ENCODE measurements around the gene BDKRB2.

The BDKRB2 gene

DNA sequence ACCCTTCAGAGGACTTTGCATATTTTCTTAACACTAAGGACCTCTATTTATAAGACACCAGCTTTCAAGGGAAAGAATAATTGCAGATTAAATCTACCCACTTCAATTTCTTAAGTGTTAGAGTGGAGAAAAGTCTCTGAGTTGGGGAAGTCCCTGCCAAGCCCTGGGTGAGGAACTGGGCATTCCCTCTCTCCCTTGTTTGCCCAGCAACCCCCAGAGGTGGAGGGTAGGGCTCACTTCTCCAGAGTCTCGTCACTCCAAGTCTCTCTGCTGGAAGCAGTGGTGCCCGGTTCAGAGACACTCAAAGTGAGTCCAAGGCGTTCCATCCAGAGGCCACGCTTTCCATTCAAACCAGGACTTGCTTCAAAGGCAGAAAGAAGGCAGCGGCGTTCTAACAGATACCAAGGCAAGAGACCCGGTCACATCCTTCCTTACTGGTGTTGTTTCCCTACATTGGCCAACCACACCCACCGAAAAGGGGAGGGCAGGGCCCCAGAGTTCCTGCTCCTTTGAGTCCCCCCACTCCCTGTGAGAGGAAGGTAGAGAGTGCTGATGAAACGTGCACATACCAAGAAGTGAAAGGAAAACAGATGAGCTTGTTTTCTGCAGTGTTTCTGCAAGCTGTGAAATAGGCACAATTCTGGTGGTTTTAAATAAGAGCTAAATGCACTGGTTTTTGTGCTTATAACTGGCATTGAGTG, 6.1 kb upstream of the BDKRB2 start:
- no peak for DNase-seq (ENCODE audit: low spot score)

DNA sequence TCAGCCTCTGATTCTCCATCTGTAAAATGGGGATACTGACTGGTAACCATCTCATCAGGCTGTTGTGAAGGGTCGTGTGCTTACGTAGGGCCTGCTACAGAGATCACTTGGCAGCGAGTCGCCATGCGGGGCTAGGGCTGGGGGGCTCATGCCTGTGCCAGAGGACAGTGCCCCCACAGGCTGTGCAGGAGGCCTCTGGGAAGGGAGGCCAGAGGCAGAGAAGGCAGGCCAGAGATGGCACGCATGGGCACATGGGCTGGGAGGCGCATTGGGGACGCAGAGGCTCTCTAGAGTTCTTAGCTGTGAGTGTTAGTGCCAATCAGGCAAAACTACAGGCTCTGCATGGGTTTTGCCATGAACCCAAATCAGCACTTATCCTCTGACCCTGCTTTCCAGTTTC, 3.5 kb upstream of the BDKRB2 start:
- DNase-seq (ENCODE audit: low spot score) = no peak

DNA sequence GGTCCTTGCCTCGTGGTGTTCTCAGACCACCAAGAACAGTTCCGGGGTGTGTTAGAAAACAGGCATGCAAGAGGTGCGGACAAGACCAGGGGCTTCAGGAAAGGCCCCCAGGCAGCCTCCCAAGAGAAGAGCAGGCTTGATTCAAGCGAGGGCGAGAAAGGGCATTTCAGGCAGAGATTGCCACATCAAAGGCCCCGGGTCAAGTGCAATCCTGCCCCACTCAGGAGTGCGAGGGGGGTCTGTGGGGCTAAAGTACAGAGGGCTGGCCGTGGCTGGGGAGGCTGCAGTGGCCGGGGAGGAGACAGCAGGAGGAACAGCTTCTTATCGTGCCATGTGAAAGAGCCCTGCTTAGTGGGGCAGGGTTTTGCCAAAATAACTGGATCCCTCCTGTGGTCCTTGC, 2.7 kb upstream of the BDKRB2 start:
- no peak for DNase-seq (ENCODE audit: low spot score)

DNA sequence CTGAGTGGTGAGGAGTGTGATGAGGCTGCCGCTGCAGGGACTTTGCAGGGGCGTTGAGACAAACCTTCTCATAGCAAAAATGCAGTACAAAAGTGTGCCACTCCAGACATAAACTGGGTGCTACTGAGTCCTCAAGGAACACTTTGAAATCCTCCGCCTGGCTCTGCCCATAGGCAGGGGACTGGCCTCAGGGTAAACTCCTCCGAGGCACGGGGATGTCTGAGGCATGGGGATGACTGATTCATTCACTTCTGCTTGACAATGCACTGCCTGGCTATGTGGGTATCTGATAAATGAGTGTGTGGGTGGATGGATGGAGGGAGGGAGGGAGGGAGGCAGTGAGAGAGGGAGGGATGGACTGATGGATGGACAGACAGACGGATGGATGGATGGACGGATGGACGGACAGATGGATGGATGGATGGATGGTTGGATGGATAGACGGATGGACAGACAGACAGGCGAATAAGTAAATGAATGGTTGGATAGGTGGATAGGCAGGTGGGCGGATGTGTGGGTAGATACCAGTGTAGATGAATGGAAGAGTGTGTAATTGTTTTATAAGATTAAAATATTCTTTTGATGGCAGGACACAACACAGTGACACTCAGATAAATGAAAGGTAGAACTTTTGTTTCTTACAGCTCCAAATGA, 2.1 kb upstream of the BDKRB2 start:
- DNase-seq (ENCODE audit: low spot score) = no peak

DNA sequence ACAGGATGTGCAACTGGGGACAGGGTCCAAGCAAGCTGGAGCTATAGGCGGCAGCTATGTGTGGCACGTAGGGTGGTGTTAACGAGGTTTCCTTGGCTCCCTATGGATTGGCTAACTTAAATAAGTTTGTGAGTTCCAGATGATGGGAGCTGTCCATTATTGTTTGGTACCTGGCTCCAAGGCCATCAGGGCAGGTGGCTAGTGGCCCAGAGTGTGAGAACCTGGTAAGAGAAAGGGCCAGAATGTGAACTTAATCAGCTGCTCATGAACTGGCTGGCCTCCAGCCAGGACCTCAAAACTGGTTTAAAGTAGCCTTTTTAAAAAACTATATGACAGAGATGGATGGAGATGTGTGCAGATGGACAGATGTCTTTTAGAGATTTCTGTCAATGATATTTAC, 1.5 kb upstream of the BDKRB2 start:
- DNase-seq (ENCODE audit: low spot score) = no peak

DNA sequence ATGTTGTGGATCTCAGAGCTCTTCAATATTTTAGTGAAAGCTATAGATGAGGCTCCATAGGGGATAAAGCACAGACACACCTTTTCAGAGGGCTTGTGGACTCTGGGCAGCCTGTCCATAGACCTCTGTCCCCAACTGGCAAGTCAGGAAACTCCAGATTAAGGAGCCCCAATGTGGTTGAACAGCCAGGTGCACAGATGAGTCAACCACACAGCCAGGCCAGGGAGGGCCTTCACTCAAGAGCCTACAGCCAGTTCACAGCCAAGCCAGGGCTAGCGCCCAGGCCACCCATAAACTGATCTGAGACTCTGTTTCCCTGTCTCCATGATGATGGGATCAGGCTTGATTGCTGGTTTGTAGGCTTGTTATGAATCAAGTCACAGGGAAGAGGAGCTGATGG, 1.0 kb upstream of the BDKRB2 start:
- no peak for DNase-seq (ENCODE audit: low spot score)

DNA sequence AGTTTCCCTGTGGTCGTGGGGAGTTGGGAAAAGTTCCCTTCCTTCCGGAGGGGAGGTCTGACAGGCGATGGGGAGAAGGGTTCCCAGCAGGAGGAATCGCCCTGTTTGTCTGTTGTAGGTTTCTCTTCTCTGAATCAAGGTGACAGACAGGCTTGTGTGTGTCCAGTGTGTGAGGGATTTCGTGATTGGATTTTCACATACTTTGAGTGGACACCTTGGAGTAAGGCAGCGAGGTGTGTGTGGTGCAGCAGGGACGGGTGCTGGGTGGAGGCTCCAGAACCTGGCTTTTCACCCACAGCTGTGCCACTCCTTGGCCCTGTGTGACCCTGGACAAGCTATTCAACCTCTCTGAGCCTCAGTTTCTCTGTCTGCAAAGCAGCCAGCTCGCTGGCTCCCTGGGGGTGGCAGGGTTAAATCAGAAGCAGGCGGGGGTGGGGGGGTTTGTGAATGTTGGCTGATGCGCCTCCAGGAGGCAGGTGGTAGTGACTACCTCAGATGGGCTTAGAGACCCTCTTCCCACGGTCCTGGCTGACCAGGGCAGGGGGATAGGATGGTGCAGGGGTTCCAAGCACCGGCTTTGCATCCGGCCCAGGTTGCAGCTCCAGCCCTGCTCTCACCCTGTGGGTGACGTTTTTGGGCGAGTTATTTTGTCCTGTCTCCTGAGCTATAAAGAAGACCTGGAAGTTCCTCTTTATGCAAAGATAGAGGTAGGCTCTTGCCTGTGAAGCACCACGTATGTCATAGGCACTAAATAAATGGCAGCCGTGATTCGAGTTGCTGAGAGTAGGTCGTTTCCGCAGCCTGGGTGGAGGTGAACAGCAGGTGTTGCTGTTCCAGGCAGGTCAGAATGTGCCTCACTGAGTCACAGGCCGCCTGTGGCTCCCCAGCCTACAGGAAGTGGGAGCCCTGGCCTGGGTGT, 679 bp downstream of the BDKRB2 start:
- no peak for DNase-seq (ENCODE audit: low spot score)

DNA sequence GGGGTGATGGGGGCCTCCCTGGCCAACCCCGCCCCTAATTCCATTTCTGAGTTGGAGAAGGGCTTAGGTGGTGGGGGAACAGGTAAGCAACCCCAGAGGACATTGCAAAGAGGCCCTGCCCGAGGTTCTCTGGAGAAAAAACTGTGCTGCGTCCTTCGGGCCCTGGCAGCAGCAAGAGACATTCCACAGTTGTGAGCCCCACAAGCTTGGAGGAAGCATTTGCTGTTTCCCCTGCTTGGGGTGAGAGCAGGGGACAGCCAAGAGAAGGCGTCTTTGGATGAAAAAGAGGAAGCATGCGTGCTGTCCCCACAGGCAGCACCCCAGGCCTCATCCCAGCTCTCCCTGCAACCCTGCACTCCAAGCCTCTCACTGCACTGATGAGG, 1.3 kb downstream of the BDKRB2 start:
- DNase-seq (ENCODE audit: low spot score) = no peak

DNA sequence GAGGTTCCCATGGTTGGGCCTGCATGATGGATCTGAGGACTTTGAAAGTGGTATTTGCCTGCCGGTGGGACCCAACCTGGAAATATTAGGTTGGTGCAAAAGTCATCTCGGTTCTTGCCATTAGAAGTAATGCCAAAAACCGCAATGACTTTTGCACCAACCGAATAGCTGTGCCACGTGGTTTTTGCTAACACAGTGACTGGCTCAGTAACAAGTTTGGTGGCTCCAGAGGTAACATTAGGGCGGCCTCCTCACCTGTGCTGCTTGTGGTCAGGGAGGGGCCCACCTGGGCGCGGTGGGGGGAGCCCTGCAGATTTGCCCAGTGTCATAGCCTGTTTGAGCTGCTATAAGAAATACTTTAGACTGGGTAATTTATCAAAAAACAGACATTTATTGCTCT, 1.8 kb downstream of the BDKRB2 start:
- no peak for DNase-seq (ENCODE audit: low spot score)

DNA sequence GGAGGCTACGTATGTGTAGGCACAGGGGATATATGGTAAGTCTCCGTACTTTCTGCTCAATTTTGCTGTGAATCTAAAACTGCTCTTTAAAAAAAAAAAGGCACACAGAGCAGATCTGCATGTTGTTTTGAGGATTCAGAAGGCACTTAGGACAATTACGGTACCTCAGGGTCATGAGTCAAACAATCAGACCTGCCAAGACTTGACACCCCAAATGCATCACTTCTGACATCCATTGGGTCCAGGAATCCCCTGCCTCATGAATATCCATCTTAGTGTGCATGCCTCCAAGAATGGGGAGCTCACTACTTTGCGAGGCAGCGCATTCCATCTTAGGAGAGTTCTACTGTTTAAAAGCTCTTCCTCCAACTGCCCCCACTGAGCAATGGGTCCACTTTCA, 3.0 kb downstream of the BDKRB2 start:
- no peak for DNase-seq (ENCODE audit: low spot score)

DNA sequence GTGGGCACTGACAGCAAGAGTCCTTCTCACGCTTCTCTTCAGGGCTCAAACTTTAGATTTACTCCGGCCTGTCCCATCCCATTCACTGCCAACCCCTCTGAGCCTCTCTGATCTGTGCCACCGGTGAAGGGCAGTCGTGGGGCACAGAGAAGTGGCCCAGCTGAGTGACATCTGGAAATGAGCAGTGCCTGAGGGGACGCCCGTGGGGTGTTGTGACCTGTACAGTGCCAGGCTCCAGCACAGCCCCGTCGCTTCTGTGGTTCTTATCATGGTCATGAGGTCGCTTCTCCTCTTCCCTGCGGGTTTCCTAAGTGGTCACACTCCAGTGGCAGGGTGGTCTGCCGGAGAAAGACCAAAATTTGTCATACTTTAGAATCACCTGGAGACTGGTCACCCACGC, 4.1 kb downstream of the BDKRB2 start:
- no peak for DNase-seq (ENCODE audit: low spot score)

DNA sequence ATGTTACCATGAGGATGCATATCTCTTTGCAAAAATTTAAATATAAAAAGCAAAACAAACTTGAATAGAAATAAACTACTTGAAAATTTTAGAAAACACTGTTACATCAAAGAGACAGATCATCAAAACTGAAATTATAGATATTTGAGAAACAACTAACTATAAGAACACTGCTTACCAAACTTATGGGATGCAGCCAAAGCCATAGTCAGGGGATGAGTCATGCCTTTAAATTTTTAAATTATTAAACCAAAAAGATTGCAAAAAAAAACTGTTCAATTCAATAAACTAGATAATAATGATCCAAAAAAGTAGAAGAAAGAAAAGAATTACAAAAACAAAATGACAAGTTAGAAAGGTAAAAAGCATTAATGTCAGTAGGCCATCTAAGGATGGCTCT, 7.5 kb downstream of the BDKRB2 start:
- no peak for DNase-seq (ENCODE audit: low spot score)

DNA sequence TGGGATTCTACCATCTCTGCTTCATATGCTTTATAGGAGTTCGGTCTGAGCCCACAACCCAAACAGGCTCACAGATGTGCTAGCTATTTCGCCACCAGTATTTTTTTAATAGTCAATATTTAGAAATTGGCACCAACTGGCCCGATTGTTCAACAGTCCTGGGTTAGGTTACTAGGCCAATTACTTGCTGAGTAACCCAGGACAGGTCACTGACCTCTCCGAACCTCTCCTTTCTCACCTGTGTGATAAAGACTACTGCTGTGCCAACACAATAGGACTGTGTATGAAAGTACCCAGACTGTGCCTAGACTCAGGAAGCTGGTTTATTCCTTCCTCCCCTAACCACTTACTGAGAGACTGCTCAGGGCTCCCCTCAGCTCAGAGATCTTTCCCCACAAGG, 8.3 kb downstream of the BDKRB2 start:
- no peak for DNase-seq (ENCODE audit: low spot score)

DNA sequence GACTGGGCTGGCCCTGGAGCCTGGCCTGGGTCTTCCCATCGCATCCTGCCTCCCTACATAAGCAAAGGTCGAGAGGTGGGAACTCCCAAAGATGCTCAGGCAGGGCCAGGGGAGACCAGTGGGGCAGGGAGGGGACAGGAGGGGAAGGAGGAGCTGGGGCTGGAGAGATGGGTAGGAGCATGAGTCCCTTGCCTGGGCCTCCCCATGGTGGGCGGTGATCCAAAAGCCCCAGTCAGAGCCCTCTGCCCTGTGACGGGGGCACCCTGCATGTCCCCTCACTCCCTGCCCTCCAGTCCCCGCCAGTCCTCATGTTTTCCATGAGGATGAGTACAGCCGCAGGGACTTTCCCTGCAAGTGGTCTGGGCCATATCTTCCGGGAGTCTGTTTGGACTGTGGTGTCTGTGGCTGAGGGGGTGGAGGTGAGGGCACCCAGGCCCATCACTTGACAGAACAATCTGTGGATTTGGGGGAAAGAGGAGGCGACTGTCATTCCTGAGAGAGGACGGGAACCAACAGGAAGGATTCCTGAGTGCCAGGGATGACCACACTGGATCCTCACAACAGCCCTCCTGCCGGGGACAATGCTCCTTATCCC, 9.3 kb downstream of the BDKRB2 start:
- no peak for DNase-seq (ENCODE audit: low spot score)

DNA sequence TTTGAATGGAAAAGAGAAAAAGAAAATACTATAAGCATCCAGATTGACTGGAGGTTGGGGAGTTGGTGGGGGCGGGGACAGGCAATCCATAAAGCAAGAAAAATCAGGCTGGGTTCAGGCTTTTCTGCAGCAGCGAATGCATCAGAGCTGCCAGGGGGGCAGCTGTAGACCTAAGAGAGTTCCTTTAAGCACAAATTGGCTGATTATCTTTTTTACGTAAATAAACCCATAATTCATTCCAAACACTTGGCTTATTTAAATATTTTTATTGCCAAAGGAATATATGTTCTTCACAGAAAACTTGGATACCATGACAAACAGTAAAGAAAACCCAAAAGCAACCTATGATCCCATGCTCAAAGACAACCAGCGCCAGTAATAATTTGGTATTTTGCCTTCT, 10.2 kb downstream of the BDKRB2 start:
- no peak for DNase-seq (ENCODE audit: low spot score)

DNA sequence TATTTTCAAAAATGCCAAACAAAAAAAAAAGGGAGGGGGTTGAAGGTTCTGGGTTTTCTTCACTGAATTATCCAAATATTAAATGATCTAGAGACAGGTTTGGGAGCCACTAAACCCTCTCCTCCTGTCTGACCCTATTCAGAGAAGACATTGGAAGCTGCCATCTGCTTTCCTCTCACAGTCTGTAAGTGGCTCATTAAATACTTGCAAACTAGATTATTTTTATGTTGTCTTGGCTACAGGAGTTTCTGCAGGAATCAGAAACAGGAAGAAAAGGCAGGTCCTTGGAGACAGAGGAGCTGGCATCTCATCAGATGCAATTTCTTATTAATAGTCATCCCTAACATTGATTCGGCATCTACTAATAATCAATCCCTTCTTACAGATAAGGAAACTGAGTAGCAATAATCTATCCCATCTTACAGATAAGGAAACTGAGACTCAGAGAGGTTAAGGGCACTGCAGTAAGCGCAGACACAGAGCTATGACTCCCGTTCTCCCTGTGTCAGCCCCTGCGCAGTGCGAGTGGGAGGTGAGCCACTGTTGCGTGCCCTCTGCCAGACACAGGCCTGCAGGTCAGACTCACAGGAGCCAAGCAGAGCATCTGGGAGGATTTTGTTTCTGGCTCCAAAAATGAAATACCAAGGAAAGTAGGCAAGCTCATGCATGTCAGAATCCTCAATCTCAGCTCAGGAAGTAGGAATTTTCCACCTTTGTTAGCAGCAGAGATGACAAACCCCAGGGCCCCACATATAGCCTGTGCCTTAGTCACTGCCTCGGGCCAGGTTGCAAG, 11.0 kb downstream of the BDKRB2 start:
- DNase-seq (ENCODE audit: low spot score) = no peak

DNA sequence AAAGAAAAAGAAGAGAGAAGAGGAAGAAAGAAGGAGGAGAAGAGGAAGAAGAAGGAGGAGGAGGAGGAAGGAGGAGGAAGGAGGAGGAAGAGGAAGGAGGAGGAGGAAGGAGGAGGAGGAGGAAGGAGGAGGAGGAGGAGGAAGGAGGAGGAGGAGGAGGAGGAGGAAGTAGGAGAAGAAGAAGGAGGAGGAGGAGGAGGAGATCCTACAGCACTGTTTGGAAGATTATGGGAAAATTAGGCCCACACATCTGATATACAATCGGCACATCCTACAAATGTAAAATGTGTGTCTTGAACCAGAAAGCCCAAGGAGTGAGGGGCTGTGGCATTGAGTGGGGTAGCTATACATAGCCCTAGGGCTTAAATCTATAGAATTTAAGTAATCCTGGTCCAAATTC, 12.0 kb downstream of the BDKRB2 start:
- DNase-seq (ENCODE audit: low spot score) = no peak

DNA sequence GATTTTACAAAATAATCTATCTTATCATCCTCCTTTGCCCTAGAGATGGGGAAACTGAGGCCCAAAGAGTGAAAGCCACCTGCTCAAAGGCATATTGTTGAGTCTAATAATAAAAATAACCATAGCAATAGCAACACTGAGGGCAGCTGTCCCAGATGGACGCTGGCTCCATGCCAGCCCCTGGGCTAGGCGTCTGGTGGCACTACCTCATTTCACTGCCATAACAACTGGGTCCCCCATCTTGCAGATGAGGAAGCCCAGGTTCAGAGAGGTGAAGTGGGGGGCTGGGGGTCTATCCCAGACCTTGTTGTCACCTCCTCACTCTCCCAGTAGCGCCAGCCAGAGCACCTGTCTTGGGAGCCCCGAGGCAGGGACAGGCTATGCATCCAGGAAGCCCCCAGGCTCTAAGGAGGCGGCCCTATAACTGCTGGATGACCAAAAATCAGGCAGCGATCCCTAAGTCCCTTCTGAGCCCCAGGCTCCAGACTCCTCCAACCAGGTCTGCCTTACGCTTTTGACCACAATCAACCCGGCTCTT, 12.8 kb downstream of the BDKRB2 start:
- DNase-seq (ENCODE audit: low spot score) = no peak

DNA sequence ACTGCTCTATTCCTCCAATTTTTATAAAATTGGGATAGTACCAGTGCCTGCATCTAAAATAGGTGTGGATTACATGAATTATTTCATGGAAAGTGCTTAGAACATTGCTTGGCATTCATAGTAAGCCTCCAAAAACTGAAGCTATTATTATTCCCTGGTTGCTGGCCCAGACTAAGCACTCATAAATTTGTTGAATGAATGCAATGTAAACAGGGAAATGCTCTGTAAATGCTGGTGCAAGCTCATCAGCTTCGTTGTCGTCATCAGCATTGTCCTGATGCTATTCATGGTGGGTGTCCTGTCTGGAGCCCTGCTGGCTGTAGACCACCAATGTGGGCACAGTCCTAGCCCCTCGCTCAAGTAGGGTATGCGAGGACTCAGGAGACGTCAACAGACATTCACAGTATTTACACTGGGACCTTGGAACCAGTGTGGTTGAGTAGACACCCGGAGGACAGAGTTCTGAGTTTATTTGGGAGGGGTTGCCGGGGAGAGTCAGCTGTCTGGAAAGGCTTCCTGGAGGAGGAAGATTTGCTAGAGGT, 16.5 kb downstream of the BDKRB2 start:
- DNase-seq (ENCODE audit: low spot score) = no peak

DNA sequence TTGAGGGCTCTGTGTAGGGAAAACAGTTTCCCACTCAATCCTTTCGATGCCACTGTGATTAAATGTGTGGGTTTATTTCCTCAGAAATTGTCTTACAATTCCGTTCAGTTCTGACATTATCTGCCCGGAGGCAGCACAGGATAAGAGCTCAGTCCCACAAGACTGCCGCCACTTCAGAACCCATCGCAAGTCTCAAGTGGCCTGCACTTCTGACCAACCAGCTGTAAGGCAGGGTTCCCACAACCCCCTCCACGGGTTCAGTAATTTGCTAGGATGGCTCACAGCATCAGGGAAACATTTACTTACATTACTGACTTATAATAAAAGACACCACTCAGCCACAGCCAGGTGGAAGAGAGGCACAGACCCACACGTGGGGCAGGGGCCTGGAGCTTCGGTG, 17.2 kb downstream of the BDKRB2 start:
- no peak for DNase-seq (ENCODE audit: low spot score)

DNA sequence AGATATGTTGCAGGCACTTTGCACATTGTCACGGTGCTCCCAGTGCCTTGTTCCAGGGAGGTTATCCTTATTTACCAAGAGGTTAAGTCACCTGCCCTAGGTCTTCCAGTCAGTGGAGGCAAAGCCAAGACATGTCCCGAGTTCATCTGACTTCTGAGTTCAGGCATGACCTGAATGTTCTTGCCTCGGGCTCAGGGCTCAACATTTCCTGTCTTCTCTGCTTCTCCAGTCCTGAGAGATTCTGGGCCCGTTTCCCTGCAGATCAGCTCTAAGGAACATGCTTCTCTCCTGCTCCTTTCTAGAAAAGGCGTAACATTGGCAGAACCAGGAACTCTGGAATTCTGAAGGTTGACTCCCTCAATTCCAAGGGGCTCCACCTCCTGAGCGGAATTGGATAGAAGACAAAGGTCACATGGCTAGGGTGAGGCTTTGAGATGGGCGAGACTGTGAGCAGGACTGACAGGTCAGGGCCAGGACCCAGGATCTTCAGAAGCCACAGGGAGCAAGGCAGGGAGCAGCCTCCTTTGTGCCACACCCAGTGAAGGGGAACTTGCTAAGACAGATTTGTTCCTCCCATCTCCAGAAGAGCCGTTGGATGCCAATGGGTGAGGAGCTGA, 19.9 kb downstream of the BDKRB2 start:
- DNase-seq (ENCODE audit: low spot score) = no peak

All from pons (tissue), 1 donor.